HTERT RPE-1 (cell line): Measurements from ENCODE around the gene MXI1.
"Not testable (repeated sequence)": the region's sequence is repeated elsewhere in the genome, so short reads cannot be mapped to it uniquely, and the experiment has no call there.

Experiments
- in situ Hi-C: fragments of 300-500 bp; cut with MboI; formaldehyde crosslinking; loops from 4 replicates; pipeline ENCODE4 v1.14.3; 2020; ENCODE audit warnings: low sequenced_read_pairs

MXI1 gene

GRCh38 chr10:110237894-110238480 is 30.6 kb downstream of the MXI1 start:
- in situ Hi-C loops = no loop called here

- in situ Hi-C loops = no loop called here
Measured at GRCh38 chr10:110239892-110240291, 32.5 kb downstream of the MXI1 start.

GRCh38 chr10:110241407-110241806 is 34.0 kb downstream of the MXI1 start:
- in situ Hi-C loops = no loop called here

GRCh38 chr10:110241841-110242240 is 34.4 kb downstream of the MXI1 start:
- in situ Hi-C loops = no loop called here

GRCh38 chr10:110242511-110242910 is 35.1 kb downstream of the MXI1 start:
- in situ Hi-C loops = no loop called here

GRCh38 chr10:110244550-110244949 is 37.1 kb downstream of the MXI1 start:
- in situ Hi-C loops = no loop called here

- in situ Hi-C loops = not testable (repeated sequence)
Measured at GRCh38 chr10:110247833-110248232, 40.4 kb downstream of the MXI1 start.

GRCh38 chr10:110249489-110249888 is 42.1 kb downstream of the MXI1 start:
- in situ Hi-C loops = not testable (repeated sequence)

GRCh38 chr10:110251392-110251791 is 44.0 kb downstream of the MXI1 start:
- in situ Hi-C loops = loop anchor here (25.0 kb wide), 1 partner anchor 114 kb away; no protein-coding TSS in a partner anchor

- in situ Hi-C loops = loop anchor here (25.0 kb wide), 1 partner anchor 115 kb away; no protein-coding TSS in a partner anchor
Measured at GRCh38 chr10:110252151-110252550, 44.7 kb downstream of the MXI1 start.

GRCh38 chr10:110254467-110254866 is 47.1 kb downstream of the MXI1 start:
- in situ Hi-C loops = loop anchor here (25.0 kb wide), 1 partner anchor 117 kb away; no protein-coding TSS in a partner anchor

GRCh38 chr10:110258542-110258941 is 51.1 kb downstream of the MXI1 start:
- in situ Hi-C loops = loop anchor here (25.0 kb wide), 1 partner anchor 121 kb away; no protein-coding TSS in a partner anchor

- in situ Hi-C loops = loop anchor here (25.0 kb wide), 1 partner anchor 122 kb away; no protein-coding TSS in a partner anchor
Measured at GRCh38 chr10:110259317-110259716, 51.9 kb downstream of the MXI1 start.

- in situ Hi-C loops = loop anchor here (25.0 kb wide), 1 partner anchor 124 kb away; no protein-coding TSS in a partner anchor
Measured at GRCh38 chr10:110260746-110261477, 53.5 kb downstream of the MXI1 start.

- in situ Hi-C loops = loop anchor here (25.0 kb wide), 1 partner anchor 126 kb away; no protein-coding TSS in a partner anchor
Measured at GRCh38 chr10:110263164-110263563, 55.8 kb downstream of the MXI1 start.

GRCh38 chr10:110265573-110266193 is 58.3 kb downstream of the MXI1 start:
- in situ Hi-C loops = loop anchor here (25.0 kb wide), 1 partner anchor 128 kb away; no protein-coding TSS in a partner anchor

- in situ Hi-C loops = loop anchor here (25.0 kb wide), 1 partner anchor 130 kb away; no protein-coding TSS in a partner anchor
Measured at GRCh38 chr10:110267276-110267675, 59.9 kb downstream of the MXI1 start.

GRCh38 chr10:110268442-110268841 is 61.0 kb downstream of the MXI1 start:
- in situ Hi-C loops = loop anchor here (25.0 kb wide), 1 partner anchor 131 kb away; no protein-coding TSS in a partner anchor

GRCh38 chr10:110268971-110269370 is 61.6 kb downstream of the MXI1 start:
- in situ Hi-C loops = loop anchor here (25.0 kb wide), 1 partner anchor 132 kb away; no protein-coding TSS in a partner anchor

GRCh38 chr10:110269374-110270318 is 62.2 kb downstream of the MXI1 start:
- in situ Hi-C loops = loop anchor here (25.0 kb wide), 1 partner anchor 132 kb away; no protein-coding TSS in a partner anchor
